Ishikawa (cell line): ENCODE results near the gene RAD50.

ENCODE experiments used
- CREB1 ChIP-seq: IDR thresholded peaks from 2 replicates; pipeline ENCODE4 v1.6.1; 2012; ENCODE audit warnings: low read depth
- EP300 ChIP-seq: IDR thresholded peaks from 2 replicates; pipeline ENCODE4 v1.6.1; 2012; ENCODE audit warnings: borderline replicate concordance
- TAF1 ChIP-seq: IDR thresholded peaks from 2 replicates; pipeline ENCODE4 v1.6.1; 2012; ENCODE audit warnings: low read depth, mild to moderate bottlenecking
- TF ChIP-seq, protein P1 (sequence below): IDR thresholded peaks from 2 replicates; pipeline ENCODE4 v1.6.1; 2012; ENCODE audit warnings: low read depth, mild to moderate bottlenecking

- TF ChIP-seq, protein P1, sequence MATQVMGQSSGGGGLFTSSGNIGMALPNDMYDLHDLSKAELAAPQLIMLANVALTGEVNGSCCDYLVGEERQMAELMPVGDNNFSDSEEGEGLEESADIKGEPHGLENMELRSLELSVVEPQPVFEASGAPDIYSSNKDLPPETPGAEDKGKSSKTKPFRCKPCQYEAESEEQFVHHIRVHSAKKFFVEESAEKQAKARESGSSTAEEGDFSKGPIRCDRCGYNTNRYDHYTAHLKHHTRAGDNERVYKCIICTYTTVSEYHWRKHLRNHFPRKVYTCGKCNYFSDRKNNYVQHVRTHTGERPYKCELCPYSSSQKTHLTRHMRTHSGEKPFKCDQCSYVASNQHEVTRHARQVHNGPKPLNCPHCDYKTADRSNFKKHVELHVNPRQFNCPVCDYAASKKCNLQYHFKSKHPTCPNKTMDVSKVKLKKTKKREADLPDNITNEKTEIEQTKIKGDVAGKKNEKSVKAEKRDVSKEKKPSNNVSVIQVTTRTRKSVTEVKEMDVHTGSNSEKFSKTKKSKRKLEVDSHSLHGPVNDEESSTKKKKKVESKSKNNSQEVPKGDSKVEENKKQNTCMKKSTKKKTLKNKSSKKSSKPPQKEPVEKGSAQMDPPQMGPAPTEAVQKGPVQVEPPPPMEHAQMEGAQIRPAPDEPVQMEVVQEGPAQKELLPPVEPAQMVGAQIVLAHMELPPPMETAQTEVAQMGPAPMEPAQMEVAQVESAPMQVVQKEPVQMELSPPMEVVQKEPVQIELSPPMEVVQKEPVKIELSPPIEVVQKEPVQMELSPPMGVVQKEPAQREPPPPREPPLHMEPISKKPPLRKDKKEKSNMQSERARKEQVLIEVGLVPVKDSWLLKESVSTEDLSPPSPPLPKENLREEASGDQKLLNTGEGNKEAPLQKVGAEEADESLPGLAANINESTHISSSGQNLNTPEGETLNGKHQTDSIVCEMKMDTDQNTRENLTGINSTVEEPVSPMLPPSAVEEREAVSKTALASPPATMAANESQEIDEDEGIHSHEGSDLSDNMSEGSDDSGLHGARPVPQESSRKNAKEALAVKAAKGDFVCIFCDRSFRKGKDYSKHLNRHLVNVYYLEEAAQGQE: no peak
- TF ChIP-seq EP300 (no peak), CREB1 (no peak), TAF1 (no peak)
These were observed 46.7 kb upstream of the RAD50 start for GRCh38 chr5:132510076-132510475.
